ENCODE data around the gene PLD1.
"Not testable (repeated sequence)": the region's sequence is repeated elsewhere in the genome, so short reads cannot be mapped to it uniquely, and the experiment has no call there.

PLD1 gene

GRCh38 chr3:171749124-171749523 lies 61.2 kb downstream of the PLD1 start:
- in situ Hi-C loops (cut with HindIII; ENCODE audit: low sequenced_read_pairs) = no loop called here

GRCh38 chr3:171748064-171748924 lies 62.0 kb downstream of the PLD1 start:
- in situ Hi-C loops (cut with HindIII; ENCODE audit: low sequenced_read_pairs) = no loop called here

GRCh38 chr3:171747223-171747920 lies 62.9 kb downstream of the PLD1 start:
- in situ Hi-C loops (cut with HindIII; ENCODE audit: low sequenced_read_pairs) = no loop called here

DNA sequence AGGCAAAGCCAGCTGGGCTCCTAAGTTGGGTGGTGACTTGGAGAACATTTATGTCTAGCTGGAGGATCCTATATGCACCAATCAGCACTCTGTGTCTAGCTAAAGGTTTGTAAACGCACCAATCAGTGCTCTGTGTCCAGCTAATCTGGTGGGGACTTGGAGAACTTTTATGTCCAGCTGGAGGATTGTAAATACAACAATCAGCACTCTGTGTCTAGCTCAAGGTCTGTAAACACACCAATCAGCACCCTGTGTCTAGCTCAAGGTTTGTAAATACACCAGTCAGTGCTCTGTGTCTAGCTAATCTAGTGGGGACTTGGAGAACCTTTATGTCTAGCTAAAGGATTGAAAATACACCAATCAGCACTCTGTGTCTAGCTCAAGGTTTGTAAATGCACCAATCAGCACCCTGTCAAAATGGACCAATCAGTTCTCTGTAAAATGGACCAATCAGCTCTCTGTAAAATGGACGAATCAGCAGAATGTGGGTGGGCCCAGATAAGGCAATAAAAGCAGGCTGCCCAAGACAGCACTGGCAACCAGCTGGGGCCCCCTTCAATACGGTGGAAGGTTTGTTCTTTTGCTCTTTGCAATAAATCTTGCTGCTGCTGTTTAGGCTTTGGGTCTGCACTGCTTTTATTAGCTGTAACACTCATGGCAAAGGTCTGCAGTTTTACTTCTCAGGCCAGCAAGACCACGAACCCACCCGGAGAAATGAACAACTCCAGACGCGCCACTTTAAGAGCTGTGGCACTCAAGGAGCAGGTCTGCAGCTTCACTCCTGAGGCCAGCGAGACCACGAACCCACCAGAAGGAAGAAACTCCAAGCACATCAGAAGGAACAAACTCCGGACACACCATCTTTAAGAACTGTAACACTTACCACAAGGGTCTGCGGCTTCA lies 63.7 kb downstream of the PLD1 start:
- in situ Hi-C loops (cut with HindIII; ENCODE audit: low sequenced_read_pairs) = not testable (repeated sequence)

DNA sequence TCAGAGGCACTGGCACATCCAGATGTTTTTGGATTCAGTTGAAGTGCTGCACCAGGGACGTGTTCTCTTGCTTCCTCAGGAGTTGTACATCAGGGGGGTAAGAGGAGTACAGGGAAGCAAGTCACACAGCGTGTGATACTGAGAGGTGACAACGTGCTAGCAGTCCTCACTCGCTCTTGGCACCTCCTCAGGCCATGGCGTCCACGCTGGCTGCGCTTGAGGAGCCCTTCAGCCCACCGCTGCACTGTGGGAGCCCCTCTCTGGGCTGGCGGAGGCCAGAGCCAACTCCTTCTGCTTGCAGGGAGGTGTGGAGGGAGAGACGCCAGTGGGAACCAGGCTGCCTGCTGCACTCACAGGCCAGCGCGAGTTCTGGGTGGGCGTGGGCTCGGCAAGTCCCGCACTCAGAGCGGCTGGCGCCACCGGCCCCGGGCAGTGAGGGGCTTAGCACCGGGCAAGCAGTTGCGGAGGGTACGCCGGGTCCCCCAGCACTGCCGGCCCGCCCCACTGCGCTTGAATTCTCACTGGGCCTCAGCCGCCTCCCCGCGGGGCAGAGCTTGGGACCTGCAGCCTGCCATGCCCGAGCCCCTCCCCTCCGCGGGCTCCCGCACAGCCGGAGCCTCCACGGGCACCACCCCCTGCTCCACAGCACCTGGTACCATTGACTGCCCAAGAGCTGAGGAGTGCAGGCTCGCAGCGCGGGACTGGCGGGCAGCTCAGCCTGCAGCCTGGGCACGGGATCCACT lies 64.5 kb downstream of the PLD1 start:
- in situ Hi-C loops (cut with HindIII; ENCODE audit: low sequenced_read_pairs) = no loop called here

- in situ Hi-C loops (cut with HindIII; ENCODE audit: low sequenced_read_pairs) = no loop called here
These were observed 66.0 kb downstream of the PLD1 start for GRCh38 chr3:171744158-171744741.

DNA sequence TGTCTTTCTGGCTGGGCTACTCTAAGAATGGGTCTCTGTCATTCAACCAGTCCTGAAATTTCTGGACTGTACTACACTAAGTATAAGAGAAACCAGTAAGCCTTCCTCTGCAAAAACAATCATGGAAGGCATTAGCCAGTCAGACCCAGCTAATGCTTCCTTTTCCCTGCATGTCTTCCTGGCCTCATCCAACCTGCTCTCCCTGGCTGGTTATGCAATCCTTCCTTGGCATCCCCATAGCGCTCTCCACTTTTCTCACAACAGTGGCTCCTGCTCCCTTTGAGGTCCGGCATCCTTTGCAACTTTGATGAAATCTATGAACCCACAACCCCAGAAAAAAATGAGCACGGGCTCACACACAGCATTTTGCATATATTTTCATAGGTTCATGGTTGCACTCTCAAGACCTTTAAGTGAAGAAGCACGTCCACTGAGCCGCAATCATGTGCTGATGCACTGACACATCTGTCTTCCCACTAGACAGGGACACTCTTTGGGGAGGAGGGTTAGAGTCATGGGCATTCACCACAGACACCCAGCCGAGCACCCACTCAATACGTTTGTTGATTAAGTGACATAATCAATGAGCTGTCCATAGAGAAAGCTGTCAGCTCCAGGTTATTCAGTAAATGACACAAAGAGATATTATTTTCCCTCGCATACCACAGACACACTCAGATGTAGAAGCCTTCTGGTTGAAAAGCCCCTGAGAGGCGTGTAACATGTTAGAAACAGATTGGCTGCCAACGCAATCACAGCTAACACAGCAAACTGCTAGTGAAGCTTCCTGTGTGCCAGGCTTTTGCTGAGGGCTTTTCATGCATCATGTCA lies 66.7 kb downstream of the PLD1 start:
- in situ Hi-C loops (cut with HindIII; ENCODE audit: low sequenced_read_pairs) = no loop called here

DNA sequence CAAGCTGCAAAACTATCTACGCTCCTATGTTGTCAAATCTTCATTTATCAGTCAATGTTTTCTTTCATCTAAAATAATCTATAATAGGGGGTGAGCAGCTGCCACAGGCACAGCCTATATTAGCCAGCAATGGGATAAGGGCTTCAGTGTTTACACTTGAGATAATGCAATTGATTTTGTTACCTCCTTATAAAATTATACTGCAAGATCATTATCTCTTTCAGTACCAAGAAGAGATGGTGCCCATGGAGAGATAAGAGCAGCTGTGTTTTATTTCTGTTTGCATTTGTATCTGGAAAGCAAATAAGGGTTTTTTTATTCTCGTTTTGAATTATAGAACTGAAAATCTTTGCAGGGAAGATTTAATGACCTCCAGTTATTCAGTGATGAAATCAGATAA lies 68.9 kb downstream of the PLD1 start:
- in situ Hi-C loops (cut with HindIII; ENCODE audit: low sequenced_read_pairs) = no loop called here

GRCh38 chr3:171736556-171736955 lies 73.7 kb downstream of the PLD1 start:
- in situ Hi-C loops (cut with HindIII; ENCODE audit: low sequenced_read_pairs) = no loop called here

GRCh38 chr3:171733561-171733960 lies 76.7 kb downstream of the PLD1 start:
- in situ Hi-C loops (cut with HindIII; ENCODE audit: low sequenced_read_pairs) = no loop called here

- in situ Hi-C loops (cut with HindIII; ENCODE audit: low sequenced_read_pairs) = no loop called here
These were observed 77.5 kb downstream of the PLD1 start for GRCh38 chr3:171732756-171733155.

DNA sequence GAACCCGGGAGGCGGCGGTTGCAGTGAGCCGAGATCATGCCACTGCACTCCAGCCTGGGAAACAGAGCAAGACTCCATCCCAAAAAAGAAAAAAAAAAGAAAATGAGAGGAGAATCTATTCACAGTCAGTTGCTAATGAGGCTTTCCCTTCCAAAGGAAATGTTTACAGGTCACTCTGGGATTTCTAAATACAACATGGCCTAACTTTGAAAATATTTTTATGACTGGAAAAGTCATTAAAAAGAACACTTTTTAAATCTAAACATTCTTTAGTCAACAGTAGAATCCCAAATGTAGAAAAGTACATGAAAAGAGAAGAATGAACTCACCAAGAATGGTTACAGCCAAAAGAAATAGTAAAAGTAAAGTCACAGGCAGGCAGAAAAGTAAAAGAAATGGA lies 78.6 kb downstream of the PLD1 start:
- in situ Hi-C loops (cut with HindIII; ENCODE audit: low sequenced_read_pairs) = no loop called here

DNA sequence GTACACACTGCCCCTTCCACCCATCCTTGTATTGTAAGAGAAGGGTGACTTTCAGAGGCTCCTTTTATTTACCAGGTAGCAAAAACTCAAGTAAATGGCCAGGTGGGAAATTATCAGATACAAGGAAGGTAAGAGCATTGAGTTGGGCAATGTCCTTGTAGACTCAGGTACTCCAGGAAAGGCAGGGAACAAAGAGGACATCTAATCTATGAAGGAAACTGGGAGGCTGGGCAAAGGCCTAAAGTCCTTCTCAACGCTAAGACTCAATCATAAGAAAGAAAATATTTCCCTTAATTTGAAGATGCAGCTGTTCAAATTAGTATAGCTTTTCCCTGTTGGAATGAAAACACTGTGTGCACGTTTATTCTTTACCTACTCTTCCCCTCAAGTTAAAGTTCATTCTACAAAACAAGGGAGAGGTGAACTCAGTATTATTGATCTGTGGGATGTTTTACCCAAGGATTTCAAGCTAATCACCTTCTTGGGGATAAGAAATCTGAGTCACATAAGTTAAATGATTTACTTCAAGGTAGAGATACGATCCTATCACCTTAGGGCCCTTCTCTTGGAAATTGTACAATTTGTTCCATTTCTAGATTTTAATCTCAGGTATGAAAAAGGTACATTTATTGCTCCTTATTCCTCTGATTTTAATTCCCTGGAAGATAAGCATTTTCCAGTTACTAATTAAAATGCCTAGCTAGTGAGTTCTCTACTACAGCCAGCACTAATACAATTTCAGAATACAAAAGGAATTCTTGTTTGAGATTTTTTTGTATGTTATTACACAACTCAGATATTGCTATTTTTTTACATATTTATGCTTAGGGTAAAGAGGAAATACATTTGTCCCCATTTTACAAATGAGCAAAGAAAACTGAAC lies 80.6 kb downstream of the PLD1 start:
- in situ Hi-C loops (cut with HindIII; ENCODE audit: low sequenced_read_pairs) = no loop called here

GRCh38 chr3:171727288-171727687 lies 83.0 kb downstream of the PLD1 start:
- in situ Hi-C loops (cut with HindIII; ENCODE audit: low sequenced_read_pairs) = no loop called here

DNA sequence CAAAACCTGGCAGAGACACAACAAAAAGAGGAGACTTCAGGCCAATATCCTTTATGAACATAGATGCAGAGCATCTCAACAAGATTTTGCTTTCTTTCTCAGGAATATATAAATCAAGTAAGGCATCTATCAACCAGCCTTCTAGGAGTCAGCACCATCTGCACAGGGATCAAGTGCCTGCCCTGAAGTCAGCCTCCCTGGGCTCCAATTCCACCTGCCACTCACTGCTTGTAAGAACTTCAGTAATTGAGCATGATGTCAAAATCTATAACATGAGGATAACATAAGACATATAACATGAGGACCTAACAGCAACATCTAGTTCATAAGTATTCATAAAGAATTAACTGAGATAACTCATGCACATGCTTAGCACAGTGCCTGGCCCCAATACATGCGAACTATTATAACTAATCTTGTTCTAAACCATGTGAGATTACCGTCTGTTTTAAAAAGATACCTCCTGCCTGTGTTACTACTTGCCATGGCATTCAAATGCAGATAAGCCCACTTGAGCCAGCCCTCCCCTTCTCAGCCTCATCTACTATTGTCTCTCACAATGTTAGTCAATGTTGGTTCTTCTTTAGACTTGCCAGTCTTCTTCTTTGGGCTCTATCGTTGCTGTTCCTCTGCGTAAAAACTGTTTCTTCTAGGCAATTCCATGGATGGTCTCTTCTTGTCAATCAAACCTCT lies 91.6 kb downstream of the PLD1 start:
- in situ Hi-C loops (cut with HindIII; ENCODE audit: low sequenced_read_pairs) = loop anchor here (5.0 kb wide), 1 partner anchor 49 kb away; no protein-coding TSS in a partner anchor

DNA sequence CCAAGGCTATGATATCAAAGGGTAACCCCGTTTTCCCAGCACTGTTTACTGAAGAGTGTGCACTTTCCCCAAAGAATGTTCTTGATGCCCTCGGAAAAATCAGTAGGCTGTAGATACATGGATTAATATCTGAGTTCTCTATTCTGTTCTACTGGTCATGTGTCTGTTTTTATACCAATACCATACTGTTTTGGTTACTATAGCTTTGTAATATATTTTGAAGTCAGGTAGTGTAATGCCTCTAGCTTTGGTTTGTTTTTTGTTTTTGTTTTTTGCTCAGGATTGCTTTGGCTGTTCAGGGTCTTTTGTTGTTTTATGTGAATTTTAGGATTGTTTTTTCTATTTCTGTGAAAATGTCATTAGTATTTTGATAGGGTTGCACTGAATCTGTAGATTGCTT lies 95.1 kb downstream of the PLD1 start:
- in situ Hi-C loops (cut with HindIII; ENCODE audit: low sequenced_read_pairs) = loop anchor here (5.0 kb wide), 1 partner anchor 52 kb away; no protein-coding TSS in a partner anchor

GRCh38 chr3:171712171-171712938 lies 97.9 kb downstream of the PLD1 start:
- in situ Hi-C loops (cut with HindIII; ENCODE audit: low sequenced_read_pairs) = no loop called here

Measured in endothelial cell of hepatic sinusoid (primary cell).